ENCODE measurements around the gene PTPRN2. TPM values are rescaled to one million over a fixed set of nuclear protein-coding genes. Genes with fewer than 3 reads are reported as not detected.

Gene PTPRN2
- total and polyA plus RNA-seq, 2 donors from 2014 or later = 4.8 to 6.2 TPM

DNA sequence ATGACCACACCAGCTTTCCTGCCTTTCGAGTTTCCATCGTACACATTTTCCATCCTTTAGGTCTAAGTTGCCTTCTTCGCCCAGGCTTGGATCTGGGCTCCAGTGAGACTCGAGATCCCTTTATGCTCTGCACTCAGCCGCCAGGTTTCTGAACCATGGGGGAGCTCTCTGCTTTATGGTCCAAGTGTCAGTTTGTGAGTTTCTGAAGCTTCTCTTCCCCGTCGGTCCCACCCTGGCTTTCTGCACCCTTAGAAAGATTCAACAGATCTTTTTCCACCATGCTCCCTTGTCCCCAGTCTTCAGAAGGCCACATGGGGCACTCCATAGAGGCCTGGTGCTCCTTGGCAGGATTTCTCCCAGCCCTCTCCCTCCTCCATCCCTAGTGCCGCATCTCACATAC is 402.0 kb downstream of the PTPRN2 start:
- TF ChIP-seq, protein P1, sequence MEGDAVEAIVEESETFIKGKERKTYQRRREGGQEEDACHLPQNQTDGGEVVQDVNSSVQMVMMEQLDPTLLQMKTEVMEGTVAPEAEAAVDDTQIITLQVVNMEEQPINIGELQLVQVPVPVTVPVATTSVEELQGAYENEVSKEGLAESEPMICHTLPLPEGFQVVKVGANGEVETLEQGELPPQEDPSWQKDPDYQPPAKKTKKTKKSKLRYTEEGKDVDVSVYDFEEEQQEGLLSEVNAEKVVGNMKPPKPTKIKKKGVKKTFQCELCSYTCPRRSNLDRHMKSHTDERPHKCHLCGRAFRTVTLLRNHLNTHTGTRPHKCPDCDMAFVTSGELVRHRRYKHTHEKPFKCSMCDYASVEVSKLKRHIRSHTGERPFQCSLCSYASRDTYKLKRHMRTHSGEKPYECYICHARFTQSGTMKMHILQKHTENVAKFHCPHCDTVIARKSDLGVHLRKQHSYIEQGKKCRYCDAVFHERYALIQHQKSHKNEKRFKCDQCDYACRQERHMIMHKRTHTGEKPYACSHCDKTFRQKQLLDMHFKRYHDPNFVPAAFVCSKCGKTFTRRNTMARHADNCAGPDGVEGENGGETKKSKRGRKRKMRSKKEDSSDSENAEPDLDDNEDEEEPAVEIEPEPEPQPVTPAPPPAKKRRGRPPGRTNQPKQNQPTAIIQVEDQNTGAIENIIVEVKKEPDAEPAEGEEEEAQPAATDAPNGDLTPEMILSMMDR (IDR thresholded peaks at IDR 0.05; ENCODE audit: borderline replicate concordance, extremely low read depth, insufficient read depth) = no peak
- DNase-seq (no peak), FAIRE-seq (no peak)
- Histone ChIP-seq H3K9me3 (ENCODE audit: control insufficient read depth in 2 of 3, insufficient read depth in 1 of 3, low read length in 3 of 3) (peaks cover 0 to 3% (median 0%) of the 10 kb centered on the region in 3 donors), H3K9ac (ENCODE audit: low read length in 3 of 3) (no peak overlapping the region), H3K4me3 (ENCODE audit: low read length in 3 of 3) (no peak overlapping the region), H3K27ac (ENCODE audit: low read depth in 2 of 2, low read length in 2 of 2) (no peak overlapping the region), H3K27me3 (ENCODE audit: control insufficient read depth, insufficient read depth, low read length) (no peaks in the 10 kb centered on the region), H3K4me1 (ENCODE audit: control insufficient read depth in 2 of 3, insufficient read depth in 2 of 3, low read depth in 1 of 3, low read length in 3 of 3) (no peaks in the 10 kb centered on the region), H3K36me3 (ENCODE audit: control insufficient read depth in 2 of 3, insufficient read depth in 3 of 3, low read length in 3 of 3) (no peaks in the 10 kb centered on the region)
- intact Hi-C loops (cut with DNase I) = no loop called here

DNA sequence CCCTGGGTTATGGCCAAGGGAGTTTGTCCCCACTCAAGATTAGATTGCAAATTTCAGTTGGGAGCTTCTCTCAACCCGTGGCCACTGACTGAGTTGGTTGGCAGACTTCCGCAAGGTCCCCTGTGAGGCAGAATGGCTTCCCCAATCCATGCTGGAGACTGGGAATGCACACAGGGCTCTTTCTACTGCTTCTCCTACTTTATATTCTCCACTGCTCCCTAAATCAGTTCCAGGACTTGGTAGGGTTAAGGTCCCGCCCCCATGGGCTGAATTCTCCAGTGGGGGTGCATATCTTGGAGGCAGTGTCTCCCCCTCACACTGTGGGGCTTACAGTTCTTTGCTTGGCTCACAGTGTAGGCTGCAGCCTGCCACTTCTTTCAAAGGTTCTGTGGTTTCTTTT is 404.2 kb downstream of the PTPRN2 start:
- Histone ChIP-seq H3K27ac (ENCODE audit: low read depth in 2 of 2, low read length in 2 of 2) (no peak overlapping the region), H3K9ac (ENCODE audit: low read length in 3 of 3) (no peak overlapping the region), H3K27me3 (ENCODE audit: control insufficient read depth, insufficient read depth, low read length) (no peaks in the 10 kb centered on the region), H3K9me3 (ENCODE audit: control insufficient read depth in 2 of 3, insufficient read depth in 1 of 3, low read length in 3 of 3) (peaks cover 0 to 3% (median 0%) of the 10 kb centered on the region in 3 donors), H3K36me3 (ENCODE audit: control insufficient read depth in 2 of 3, insufficient read depth in 3 of 3, low read length in 3 of 3) (no peaks in the 10 kb centered on the region), H3K4me1 (ENCODE audit: control insufficient read depth in 2 of 3, insufficient read depth in 2 of 3, low read depth in 1 of 3, low read length in 3 of 3) (no peaks in the 10 kb centered on the region), H3K4me3 (ENCODE audit: low read length in 3 of 3) (no peak overlapping the region)
- DNase-seq (no peak), FAIRE-seq (no peak)
- TF ChIP-seq, protein P1 (IDR thresholded peaks at IDR 0.05; ENCODE audit: borderline replicate concordance, extremely low read depth, insufficient read depth) = no peak
- intact Hi-C loops (cut with DNase I) = no loop called here

- Histone ChIP-seq H3K4me1 (ENCODE audit: control insufficient read depth in 2 of 3, insufficient read depth in 2 of 3, low read depth in 1 of 3, low read length in 3 of 3) (no peaks in the 10 kb centered on the region), H3K9ac (ENCODE audit: low read length in 3 of 3) (no peak overlapping the region), H3K27ac (ENCODE audit: low read depth in 2 of 2, low read length in 2 of 2) (no peak overlapping the region), H3K36me3 (ENCODE audit: control insufficient read depth in 2 of 3, insufficient read depth in 3 of 3, low read length in 3 of 3) (no peaks in the 10 kb centered on the region), H3K27me3 (ENCODE audit: control insufficient read depth, insufficient read depth, low read length) (no peaks in the 10 kb centered on the region), H3K9me3 (ENCODE audit: control insufficient read depth in 2 of 3, insufficient read depth in 1 of 3, low read length in 3 of 3) (peaks cover 0 to 17% (median 2%) of the 10 kb centered on the region in 3 donors), H3K4me3 (ENCODE audit: low read length in 3 of 3) (no peak overlapping the region)
- TF ChIP-seq, protein P1 (IDR thresholded peaks at IDR 0.05; ENCODE audit: borderline replicate concordance, extremely low read depth, insufficient read depth) = no peak
- DNase-seq (no peak), FAIRE-seq (no peak)
- intact Hi-C loops (cut with DNase I) = no loop called here
These were observed 411.0 kb downstream of the PTPRN2 start for GRCh38 chr7:158176561-158177173.

DNA sequence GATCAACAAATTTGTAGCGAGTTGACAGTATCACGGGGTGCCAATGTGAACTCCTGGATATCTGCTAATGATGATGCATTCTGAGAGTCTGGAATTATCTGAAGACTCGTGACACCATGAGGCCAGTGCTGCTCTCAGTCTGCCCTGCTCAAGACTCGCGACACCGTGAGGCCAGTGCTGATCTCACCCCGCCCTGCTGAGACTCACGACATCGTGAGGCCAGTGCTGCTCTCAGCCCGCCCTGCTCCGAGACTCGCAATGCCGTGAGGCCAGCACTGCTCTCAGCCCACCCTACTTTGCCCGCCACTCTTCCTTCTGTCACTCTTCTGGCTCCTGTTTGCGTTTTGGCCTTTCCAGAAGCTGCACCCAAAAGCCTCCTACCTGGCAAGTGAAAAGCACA is 411.8 kb downstream of the PTPRN2 start:
- H3K36me3 ChIP-seq (ENCODE audit: control insufficient read depth in 2 of 3, insufficient read depth in 3 of 3, low read length in 3 of 3) = no peaks in the 10 kb centered on the region
- no peak overlapping the region for H3K27ac ChIP-seq (ENCODE audit: low read depth in 2 of 2, low read length in 2 of 2)
- intact Hi-C loops (cut with DNase I) = no loop called here
- no peak overlapping the region for H3K4me3 ChIP-seq (ENCODE audit: low read length in 3 of 3)
- TF ChIP-seq, protein P1 (IDR thresholded peaks at IDR 0.05; ENCODE audit: borderline replicate concordance, extremely low read depth, insufficient read depth) = no peak
- peak in 1 of 5 donors; percentile 58 for DNase-seq
- no peak overlapping the region for H3K9ac ChIP-seq (ENCODE audit: low read length in 3 of 3)
- H3K4me1 ChIP-seq (ENCODE audit: control insufficient read depth in 2 of 3, insufficient read depth in 2 of 3, low read depth in 1 of 3, low read length in 3 of 3) = no peaks in the 10 kb centered on the region
- no peak for FAIRE-seq
- no peaks in the 10 kb centered on the region for H3K27me3 ChIP-seq (ENCODE audit: control insufficient read depth, insufficient read depth, low read length)
- H3K9me3 ChIP-seq (ENCODE audit: control insufficient read depth in 2 of 3, insufficient read depth in 1 of 3, low read length in 3 of 3) = peaks cover 0 to 17% (median 2%) of the 10 kb centered on the region in 3 donors

All from kidney (tissue), 14 donors.